Measurements from ENCODE around the gene SMARCC1.

The SMARCC1 gene

GRCh38 chr3:47578119-47578632, 203.5 kb downstream of the SMARCC1 start:
- peak overlapping the region; percentile 52 for H3K4me3 ChIP-seq (ENCODE audit: low read depth, low read length)
- no peak for TF ChIP-seq CTCF (conservative IDR thresholded peaks at IDR 0.05; ENCODE audit: low read depth, low read length)
- no peak for DNase-seq (ENCODE audit: low read depth)

- no peak for DNase-seq (ENCODE audit: low read depth)
- peak overlapping the region; percentile 43 for H3K4me3 ChIP-seq (ENCODE audit: low read depth, low read length)
- TF ChIP-seq CTCF (conservative IDR thresholded peaks at IDR 0.05; ENCODE audit: low read depth, low read length): no peak
Observed at GRCh38 chr3:47577583-47578118, 204.0 kb downstream of the SMARCC1 start.

GRCh38 chr3:47573190-47574172, 208.2 kb downstream of the SMARCC1 start:
- TF ChIP-seq CTCF (conservative IDR thresholded peaks at IDR 0.05; ENCODE audit: low read depth, low read length): no peak
- H3K4me3 ChIP-seq (ENCODE audit: low read depth, low read length): no peak overlapping the region

GRCh38 chr3:47571391-47572175, 210.1 kb downstream of the SMARCC1 start:
- no peak for TF ChIP-seq CTCF (conservative IDR thresholded peaks at IDR 0.05; ENCODE audit: low read depth, low read length)
- no peak overlapping the region for H3K4me3 ChIP-seq (ENCODE audit: low read depth, low read length)
- DNase-seq (ENCODE audit: low read depth): no peak

More at GRCh38 chr3:47573190-47574172, 208.2 kb downstream of the SMARCC1 start:
- DNase-seq (ENCODE audit: low read depth): no peak

GRCh38 chr3:47568901-47569300, 212.8 kb downstream of the SMARCC1 start:
- no peak for TF ChIP-seq CTCF (conservative IDR thresholded peaks at IDR 0.05; ENCODE audit: low read depth, low read length)
- H3K4me3 ChIP-seq (ENCODE audit: low read depth, low read length): no peak overlapping the region
- no peak for DNase-seq (ENCODE audit: low read depth)

GRCh38 chr3:47567149-47567548, 214.5 kb downstream of the SMARCC1 start:
- TF ChIP-seq CTCF (conservative IDR thresholded peaks at IDR 0.05; ENCODE audit: low read depth, low read length): no peak
- no peak for DNase-seq (ENCODE audit: low read depth)
- no peak overlapping the region for H3K4me3 ChIP-seq (ENCODE audit: low read depth, low read length)

Measured in choroid plexus epithelial cell (primary cell).